HEK293T (cell line): ENCODE data around the gene YARS1.
A peak's percentile ranks its signal among the peaks of the same experiment; 100 is the strongest.

Experiments used
- CTCF ChIA-PET: fragments of 350-600 bp; formaldehyde crosslinking; extraction: SDS; loops from one replicate; lab custom pipeline; 2021; ENCODE audit warnings: antibody characterized with exemption, inconsistent platforms; lab: Yijun Ruan, JAX
- POLR2A ChIA-PET: fragments of 350-600 bp; formaldehyde crosslinking; extraction: SDS; loops from one replicate; lab custom pipeline; 2020; ENCODE audit warnings: antibody characterized with exemption, inconsistent platforms; lab: Yijun Ruan, JAX
- DNase-seq: peaks from one replicate; pipeline ENCODE4 v3.0.0; 2012; ENCODE audit warnings: mixed read lengths; ENCODE audit errors: extremely low spot score
- ARNT ChIP-seq: fragments of 450-650 bp; IDR thresholded peaks from 2 replicates; pipeline ENCODE4 v1.6.1; 2017; ENCODE audit warnings: mild to moderate bottlenecking
- BHLHE40 ChIP-seq: fragments of 450-650 bp; IDR thresholded peaks from 2 replicates; pipeline ENCODE4 v1.6.1; 2016; ENCODE audit warnings: mild to moderate bottlenecking, moderate library complexity, borderline replicate concordance
- CTBP1 ChIP-seq: fragments of 450-650 bp; IDR thresholded peaks from 2 replicates; pipeline ENCODE4 v1.6.1; 2016; ENCODE audit warnings: borderline replicate concordance
- ELF4 ChIP-seq: fragments of 450-650 bp; IDR thresholded peaks from 2 replicates; pipeline ENCODE4 v1.6.1; 2017; ENCODE audit warnings: antibody characterized with exemption
- FOXA1 ChIP-seq: fragments of 450-650 bp; IDR thresholded peaks from 2 replicates; pipeline ENCODE4 v1.6.1; 2016; ENCODE audit warnings: mild to moderate bottlenecking
- FOXK2 ChIP-seq: fragments of 450-650 bp; IDR thresholded peaks from 2 replicates; pipeline ENCODE4 v1.6.1; 2016; ENCODE audit warnings: mild to moderate bottlenecking
- FOXM1 ChIP-seq: fragments of 450-650 bp; IDR thresholded peaks from 2 replicates; pipeline ENCODE4 v1.6.1; 2017; ENCODE audit warnings: mild to moderate bottlenecking, borderline replicate concordance
- HDGF ChIP-seq: fragments of 450-650 bp; IDR thresholded peaks from 2 replicates; pipeline ENCODE4 v1.6.1; 2017; ENCODE audit warnings: antibody characterized with exemption, borderline replicate concordance
- L3MBTL2 ChIP-seq: fragments of 450-650 bp; conservative IDR thresholded peaks from 2 replicates; pipeline ENCODE4 v1.6.1; 2016; ENCODE audit warnings: mild to moderate bottlenecking
- LEF1 ChIP-seq: fragments of 450-650 bp; IDR thresholded peaks from 2 replicates; pipeline ENCODE4 v1.6.1; 2017; ENCODE audit warnings: mild to moderate bottlenecking, borderline replicate concordance
- NFRKB ChIP-seq: fragments of 450-650 bp; IDR thresholded peaks from 2 replicates; pipeline ENCODE4 v1.6.1; 2016; ENCODE audit warnings: mild to moderate bottlenecking, moderate library complexity
- SP1 ChIP-seq: fragments of 450-650 bp; IDR thresholded peaks from 2 replicates; pipeline ENCODE4 v1.6.1; 2017
- SUZ12 ChIP-seq: fragments of 450-650 bp; IDR thresholded peaks from 2 replicates; pipeline ENCODE4 v1.6.1; 2016; ENCODE audit warnings: mild to moderate bottlenecking
- TARDBP ChIP-seq: fragments of 450-650 bp; IDR thresholded peaks from 2 replicates; pipeline ENCODE4 v1.6.1; 2016
- ZNF384 ChIP-seq: fragments of 450-650 bp; IDR thresholded peaks from 2 replicates; pipeline ENCODE4 v1.6.1; 2016
- TF ChIP-seq, protein P1 (sequence below): fragments of 450-650 bp; IDR thresholded peaks from 2 replicates; pipeline ENCODE4 v1.6.1; 2016

Gene YARS1

DNA sequence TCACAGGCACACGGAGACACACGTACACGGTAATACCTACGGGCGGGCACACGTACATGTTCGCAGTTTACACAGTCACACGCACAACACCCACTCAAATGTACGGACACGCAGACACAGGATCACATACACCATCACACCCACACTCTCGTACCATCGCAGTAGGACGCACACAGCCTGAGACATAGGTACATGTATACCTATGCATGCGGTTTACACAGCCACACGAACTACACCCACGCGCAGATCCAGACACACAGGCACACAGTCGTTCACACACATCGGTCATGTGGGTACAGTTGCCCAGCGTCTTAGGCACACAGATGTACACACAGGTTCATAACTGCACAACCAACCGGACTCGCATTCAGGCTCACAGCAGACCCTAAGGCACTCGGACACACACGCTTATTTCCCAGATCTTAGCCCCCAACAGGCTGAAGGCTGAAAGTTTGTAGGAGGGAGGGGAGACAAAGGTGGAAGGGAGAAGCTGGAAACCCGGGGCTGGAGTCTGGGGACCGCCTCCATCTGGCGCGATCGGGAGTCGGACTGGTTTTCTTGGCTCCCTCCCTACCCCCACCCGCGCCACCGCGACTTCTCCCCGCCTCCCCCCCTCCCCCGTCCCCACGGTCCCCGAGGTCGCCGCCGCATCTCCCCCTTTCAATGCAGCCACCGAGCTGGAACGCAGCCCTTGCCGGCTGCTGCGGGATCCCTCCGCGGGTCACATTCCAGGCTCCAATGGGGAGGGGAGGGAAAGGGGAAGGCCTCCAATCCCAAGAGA, 62.7 kb downstream of the YARS1 start:
- CTCF ChIA-PET = interaction anchor here (0.5 to 1.8 kb wide), 3 partner anchors 15 to 99 kb away, joined by 3 to 10 read pairs (median 3); no protein-coding TSS in a partner anchor
- DNase-seq = peak; percentile 64
- TF ChIP-seq BHLHE40 = no peak
- no peak for TF ChIP-seq FOXA1
- TF ChIP-seq SP1 = no peak
- no peak for TF ChIP-seq SUZ12
- TF ChIP-seq TARDBP = no peak; the same call in 1 of the 2 replicates
- TF ChIP-seq LEF1 = no peak
- no peak for TF ChIP-seq HDGF
- no peak for TF ChIP-seq NFRKB
- TF ChIP-seq ARNT = no peak
- TF ChIP-seq FOXM1 = no peak
- no peak for TF ChIP-seq L3MBTL2
- POLR2A ChIA-PET = no interaction called here

DNA sequence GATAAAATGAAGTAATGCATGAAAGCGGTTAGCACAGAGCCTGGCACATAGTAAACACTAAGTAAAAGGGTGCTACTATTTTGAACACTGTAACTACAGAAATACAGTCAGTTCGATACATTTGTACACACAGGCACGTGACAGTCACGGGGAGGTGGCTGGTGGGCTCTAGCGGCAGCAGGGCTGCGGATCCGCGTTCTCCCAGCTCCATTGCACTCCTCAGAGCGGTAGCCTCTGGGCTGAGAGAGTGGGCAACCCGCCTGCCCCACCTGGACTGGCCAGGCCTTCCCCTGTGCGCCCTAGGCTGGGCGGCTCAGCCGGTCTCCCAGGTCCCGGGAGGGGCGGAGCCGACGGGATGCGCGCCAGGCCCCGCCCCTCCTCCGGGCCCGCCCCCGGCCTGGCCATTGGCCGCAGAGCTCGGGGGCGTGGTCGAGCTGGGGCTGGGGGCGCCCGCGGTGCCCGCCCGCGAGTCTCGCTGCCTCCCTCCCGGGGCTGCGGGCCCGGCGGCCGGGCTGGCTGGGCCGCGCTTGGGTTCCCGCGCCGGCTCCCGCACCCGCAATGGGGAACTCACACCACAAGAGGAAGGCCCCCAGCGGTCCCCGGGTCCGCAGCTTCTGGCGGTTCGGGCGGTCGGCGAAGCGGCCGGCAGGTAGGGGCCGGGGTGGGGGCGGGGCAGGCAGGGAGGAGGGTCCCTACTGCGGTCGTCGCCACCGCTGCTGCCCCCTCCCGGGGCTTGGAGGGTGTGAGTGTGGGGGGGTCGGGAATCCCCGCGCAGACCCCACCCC, 63.4 kb downstream of the YARS1 start:
- TF ChIP-seq FOXA1 (no peak), ELF4 (no peak), FOXM1 (peak; percentile 61; the same call in 1 of the 2 replicates), FOXK2 (no peak), L3MBTL2 (no peak), LEF1 (no peak), TARDBP (no peak), CTBP1 (no peak), HDGF (peak; percentile 96), ARNT (0 out of 2 replicates have a peak, but pooled peaks have one; percentile 13)
- TF ChIP-seq, protein P1, sequence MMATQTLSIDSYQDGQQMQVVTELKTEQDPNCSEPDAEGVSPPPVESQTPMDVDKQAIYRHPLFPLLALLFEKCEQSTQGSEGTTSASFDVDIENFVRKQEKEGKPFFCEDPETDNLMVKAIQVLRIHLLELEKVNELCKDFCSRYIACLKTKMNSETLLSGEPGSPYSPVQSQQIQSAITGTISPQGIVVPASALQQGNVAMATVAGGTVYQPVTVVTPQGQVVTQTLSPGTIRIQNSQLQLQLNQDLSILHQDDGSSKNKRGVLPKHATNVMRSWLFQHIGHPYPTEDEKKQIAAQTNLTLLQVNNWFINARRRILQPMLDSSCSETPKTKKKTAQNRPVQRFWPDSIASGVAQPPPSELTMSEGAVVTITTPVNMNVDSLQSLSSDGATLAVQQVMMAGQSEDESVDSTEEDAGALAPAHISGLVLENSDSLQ = no peak
- CTCF ChIA-PET = interaction anchor here (0.5 to 1.8 kb wide), 2 partner anchors 20 to 100 kb away, joined by 3 to 10 read pairs; no protein-coding TSS in a partner anchor
- DNase-seq = peak; percentile 100
- POLR2A ChIA-PET = no interaction called here

DNA sequence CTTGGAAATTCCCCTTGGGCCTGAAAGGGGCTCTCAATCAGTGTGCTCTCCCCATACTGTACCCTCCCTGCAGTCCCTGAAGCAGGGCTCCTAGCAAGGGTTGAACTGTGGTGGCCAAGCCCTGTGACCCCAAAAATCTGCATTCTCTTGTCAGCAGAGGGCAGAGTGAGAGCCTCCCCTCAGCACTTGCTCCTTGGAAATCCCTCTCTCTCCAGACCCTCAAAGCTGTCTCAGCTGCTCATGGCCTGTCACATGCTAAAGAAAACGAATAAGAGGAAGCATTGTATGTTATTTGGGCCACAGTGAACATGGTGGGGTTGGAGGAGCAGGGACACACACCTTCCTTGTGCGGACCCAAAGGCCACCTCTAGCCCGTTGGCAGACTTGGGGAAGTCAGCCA, 67.4 kb downstream of the YARS1 start:
- no peak for TF ChIP-seq ARNT
- ChIA-PET CTCF (interaction anchor here (0.7 to 2.3 kb wide), 3 partner anchors 10 to 38 kb away, joined by 4 to 8 read pairs (median 5); no protein-coding TSS in a partner anchor), POLR2A (no interaction called here)
- no peak for DNase-seq

DNA sequence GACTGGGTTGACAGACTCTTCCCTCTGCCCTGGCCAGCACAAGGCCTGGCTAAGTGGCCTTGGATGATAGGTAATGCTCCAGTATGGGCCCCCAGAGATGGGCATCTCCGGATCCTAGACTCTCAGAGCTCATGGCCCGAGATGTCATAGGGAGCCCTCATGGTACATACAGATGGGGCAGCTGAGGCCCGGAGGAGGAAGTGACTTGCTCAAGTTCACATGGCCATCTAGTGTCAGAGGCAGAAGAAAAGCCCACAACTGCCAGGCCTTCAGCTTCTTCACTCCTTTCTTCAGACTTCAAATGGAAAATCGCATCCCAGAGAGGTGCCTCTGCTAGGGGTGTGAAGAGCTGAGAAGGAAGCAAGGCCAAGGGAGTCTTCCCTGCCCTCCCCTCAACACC, 67.8 kb downstream of the YARS1 start:
- DNase-seq = no peak
- ChIA-PET CTCF (interaction anchor here (0.7 to 0.8 kb wide), 2 partner anchors 10 to 37 kb away, joined by 4 to 5 read pairs; no protein-coding TSS in a partner anchor), POLR2A (no interaction called here)
- no peak for TF ChIP-seq L3MBTL2
- no peak for TF ChIP-seq LEF1
- no peak for TF ChIP-seq NFRKB
- TF ChIP-seq BHLHE40 = no peak
- TF ChIP-seq ARNT = no peak
- TF ChIP-seq SUZ12 = no peak
- TF ChIP-seq CTBP1 = no peak
- no peak for TF ChIP-seq SP1
- TF ChIP-seq TARDBP = no peak
- no peak for TF ChIP-seq FOXK2
- TF ChIP-seq, protein P1 = no peak
- no peak for TF ChIP-seq FOXA1
- no peak for TF ChIP-seq HDGF
- TF ChIP-seq FOXM1 = no peak
- no peak for TF ChIP-seq ELF4
- no peak for TF ChIP-seq ZNF384

DNA sequence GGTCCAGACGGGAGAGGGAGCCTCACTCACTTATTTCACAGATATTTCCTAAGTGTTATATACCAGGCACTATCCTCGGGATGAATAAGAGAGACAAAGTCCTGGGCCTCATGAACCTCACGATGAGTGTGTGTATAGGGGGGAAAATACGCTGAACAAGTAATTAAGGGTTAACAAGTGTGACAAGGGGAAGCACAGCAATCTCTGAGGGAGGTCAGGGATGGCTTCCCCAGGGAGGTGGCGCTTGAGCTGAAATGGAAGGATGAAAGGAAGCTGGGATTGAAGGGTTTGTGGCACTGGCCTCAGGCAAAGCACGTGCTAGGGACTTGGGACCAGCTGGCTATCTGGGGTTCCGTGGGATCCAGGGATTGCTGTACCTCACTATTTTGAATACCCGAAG, 68.2 kb downstream of the YARS1 start:
- ChIA-PET POLR2A (no interaction called here), CTCF (interaction anchor here (0.8 kb wide), 1 partner anchor 36 kb away, joined by 5 read pairs; no protein-coding TSS in a partner anchor)
- TF ChIP-seq FOXK2 = no peak
- TF ChIP-seq LEF1 = no peak
- TF ChIP-seq ELF4 = no peak
- no peak for TF ChIP-seq L3MBTL2
- TF ChIP-seq FOXM1 = no peak
- TF ChIP-seq HDGF = no peak
- no peak for TF ChIP-seq BHLHE40
- TF ChIP-seq SUZ12 = no peak
- no peak for TF ChIP-seq TARDBP
- TF ChIP-seq, protein P1 = no peak
- no peak for TF ChIP-seq ZNF384
- no peak for TF ChIP-seq SP1
- TF ChIP-seq CTBP1 = no peak
- no peak for TF ChIP-seq NFRKB
- no peak for TF ChIP-seq ARNT
- no peak for TF ChIP-seq FOXA1
- DNase-seq = no peak
